Measurements from ENCODE around the gene NCAPD3.

Gene NCAPD3

DNA sequence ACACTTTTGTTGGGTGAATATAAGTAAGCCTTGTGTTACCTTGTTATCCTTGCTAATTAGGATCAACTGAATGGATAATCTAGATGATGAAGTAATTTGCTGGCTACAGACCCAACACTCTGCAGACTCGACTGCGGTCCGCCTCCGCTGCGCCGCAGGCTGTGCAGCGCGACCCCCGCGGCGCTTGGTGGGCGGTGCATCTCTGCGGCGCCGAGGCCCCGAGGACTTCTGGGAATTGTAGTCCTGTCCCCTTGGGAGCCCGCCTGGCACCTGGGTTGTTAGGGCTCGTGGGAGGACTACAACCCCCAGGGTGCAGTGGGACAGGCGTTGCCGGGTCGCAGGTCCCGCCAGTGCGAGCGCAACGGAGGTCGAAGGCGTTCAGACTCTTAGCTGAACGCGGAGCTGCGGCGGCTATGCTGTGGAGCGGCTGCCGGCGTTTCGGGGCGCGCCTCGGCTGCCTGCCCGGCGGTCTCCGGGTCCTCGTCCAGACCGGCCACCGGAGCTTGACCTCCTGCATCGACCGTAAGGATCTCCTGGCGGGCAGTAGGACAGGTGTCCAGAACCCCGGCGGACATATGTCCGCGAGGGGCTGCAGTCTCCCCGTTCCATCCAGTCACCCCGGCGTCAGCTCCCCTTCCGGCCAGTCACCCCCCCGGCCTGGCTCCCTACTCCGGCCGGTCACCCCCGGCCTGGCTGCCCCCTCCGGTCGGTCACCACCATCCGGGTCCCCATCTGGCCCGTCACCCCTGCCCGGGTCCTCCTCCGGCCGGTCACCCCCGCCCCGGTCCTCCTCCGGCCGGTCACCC lies 29.6 kb upstream of the NCAPD3 start, which contains the start of the genes ACAD8 and THYN1:
TSS of gene ACAD8 (plus strand) at position 381 of the 806 bp plus-strand sequence. CDS start at position 414, 33 bp downstream.
TSS of gene THYN1 (minus strand) at position 165 of the 806 bp plus-strand sequence. CDS start 470 bp downstream, outside the sequence.
- peak; percentile 98 for DNase-seq

DNA sequence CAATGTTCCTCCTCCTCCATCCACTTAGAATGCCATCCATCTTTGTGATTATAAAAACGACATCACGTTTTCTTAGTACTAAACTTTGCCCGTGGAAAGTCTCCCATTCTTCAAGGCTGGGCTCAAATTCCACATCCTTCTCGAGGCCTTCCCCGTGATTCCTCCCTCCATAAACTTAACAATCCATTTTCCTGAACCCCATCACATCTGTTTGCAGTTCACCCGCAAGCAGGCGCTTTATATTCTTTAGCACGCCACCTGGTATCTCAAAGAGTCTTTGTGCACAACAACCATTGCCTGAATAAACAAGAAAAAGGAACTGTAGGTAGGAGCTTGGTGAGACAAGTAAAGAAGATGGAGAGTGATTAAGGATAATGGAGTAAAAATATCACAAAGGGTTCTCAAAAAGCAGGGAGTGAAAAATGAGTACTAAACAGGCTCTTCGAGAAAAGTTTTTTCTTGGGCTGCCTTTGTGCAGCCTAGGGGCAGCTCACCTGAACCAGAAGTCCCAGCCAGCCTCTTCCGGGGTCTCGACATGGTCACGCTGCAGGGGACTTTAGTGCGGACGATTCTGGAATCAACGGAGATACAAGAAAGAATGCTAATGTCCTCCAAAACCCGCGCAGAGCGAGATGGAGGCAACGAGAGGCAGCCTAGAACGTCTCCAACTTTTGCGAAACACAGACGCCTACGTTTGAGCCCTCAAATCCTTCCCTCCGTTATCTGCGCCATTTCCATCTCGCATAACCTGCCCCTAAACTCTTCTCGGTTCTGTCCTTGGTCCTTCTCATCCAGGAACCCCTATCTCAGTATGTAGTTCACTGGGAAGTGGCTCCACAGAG lies 28.8 kb upstream of the NCAPD3 start:
- no peak for DNase-seq

GRCh38 chr11:134250675-134251074 lies 26.9 kb upstream of the NCAPD3 start:
- DNase-seq: no peak

DNA sequence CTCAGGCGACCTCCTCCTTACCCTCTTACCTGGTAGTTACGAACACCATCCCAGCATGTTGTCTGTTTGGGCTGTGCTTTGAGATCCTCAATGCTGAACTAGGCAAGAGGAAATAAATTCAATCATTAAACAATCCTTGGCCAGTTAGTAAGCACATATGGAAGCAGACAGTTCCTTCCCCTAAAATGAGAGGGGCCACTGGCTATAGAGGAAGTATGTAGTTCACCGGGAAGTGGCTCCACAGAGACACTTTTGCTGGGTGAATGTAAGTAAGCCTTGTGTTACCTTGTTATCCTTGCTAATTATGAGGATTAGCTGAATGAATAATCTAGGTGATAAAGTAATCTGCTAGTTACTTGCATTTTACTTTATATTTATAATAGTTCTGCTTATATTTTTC lies 26.5 kb upstream of the NCAPD3 start:
- DNase-seq: no peak

DNA sequence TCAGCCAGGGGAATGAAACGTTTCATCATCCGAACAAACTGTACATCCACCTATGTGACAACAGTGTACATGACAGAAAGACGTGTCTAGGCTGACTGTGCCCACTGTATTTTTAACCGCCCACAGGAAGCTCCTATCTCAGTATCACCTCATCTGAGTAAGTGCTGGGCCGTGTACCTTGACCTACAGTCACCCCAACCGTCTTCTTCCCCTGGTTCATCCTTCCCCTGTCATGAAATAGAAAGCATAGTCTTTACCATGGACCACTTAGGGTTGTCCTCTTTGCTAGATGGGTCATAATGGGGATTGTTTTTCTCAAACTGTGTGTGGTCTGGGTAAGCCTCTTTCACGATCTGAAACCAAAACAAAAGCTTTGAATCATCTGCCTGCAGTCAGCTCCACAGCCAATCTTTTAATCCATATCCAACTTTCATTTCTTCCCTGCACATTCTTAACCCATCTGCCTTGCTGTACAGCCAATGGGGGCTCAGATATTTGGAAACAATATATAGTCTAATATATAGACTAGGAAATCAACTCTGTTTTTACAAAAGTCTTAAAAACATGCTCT lies 25.2 kb upstream of the NCAPD3 start:
- DNase-seq: no peak

- DNase-seq: no peak
Observed at GRCh38 chr11:134246678-134247077, 22.9 kb upstream of the NCAPD3 start.

DNA sequence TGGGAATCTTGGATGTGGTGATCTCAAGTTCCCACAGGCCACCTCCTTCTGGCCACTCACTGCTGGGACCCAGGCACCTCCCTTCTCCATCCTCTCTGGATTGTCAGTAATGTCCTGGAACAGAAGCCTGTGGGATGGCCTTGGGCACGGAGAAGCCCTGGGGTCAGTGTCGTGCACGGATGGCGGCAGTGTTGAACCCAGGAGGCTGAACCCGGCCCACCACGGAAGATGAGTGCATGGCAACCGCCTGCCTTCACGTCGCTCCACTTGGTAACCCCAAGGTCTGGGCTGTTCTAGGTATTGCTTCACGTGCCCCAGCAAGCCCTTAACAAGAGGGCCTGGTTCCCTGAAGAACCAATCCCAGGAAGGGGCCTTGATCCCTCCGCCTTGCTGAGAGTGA lies 22.3 kb upstream of the NCAPD3 start:
- no peak for DNase-seq

- no peak for DNase-seq
Observed at GRCh38 chr11:134245434-134245833, 21.7 kb upstream of the NCAPD3 start.

DNA sequence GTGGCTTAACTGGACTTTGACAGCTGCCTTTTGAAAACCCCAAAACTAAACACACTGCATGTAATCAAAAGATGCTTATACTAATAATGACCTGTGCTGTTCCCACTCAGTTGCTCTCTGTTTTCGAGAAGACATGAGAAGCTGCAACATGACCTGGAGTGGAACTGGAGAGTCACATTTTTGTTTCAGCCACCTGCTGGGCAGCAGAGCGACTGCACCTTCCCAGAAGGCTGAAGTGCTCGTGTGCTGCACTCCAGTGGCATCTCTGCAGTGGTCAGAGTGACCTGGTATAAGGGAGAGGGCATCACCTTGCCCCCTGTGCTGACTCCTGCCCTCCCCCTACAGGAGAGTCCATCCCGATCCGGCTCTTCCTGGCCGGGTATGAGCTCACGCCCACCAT lies 20.8 kb upstream of the NCAPD3 start:
- no peak for DNase-seq

GRCh38 chr11:134243913-134244312 lies 20.1 kb upstream of the NCAPD3 start:
- no peak for DNase-seq

DNA sequence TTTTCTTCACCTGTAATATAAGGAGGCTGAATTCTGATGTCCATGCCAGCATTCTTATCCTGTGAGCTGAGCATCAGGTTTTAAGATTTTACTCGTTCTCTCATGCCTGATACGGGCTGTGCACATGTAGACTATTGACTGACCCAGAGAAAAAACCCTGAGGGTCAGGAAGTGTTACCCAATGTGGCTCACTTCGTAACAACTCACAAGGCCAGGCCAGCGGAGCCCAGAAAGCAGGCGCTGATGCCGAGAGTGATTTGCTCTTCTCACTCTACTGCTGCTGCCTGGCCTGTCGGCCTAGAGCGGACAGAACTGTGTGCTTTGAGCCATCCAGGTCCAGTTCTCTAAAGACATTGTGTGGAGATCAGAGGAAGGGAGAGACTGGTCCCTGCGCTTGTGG lies 18.6 kb upstream of the NCAPD3 start:
- DNase-seq: no peak

DNA sequence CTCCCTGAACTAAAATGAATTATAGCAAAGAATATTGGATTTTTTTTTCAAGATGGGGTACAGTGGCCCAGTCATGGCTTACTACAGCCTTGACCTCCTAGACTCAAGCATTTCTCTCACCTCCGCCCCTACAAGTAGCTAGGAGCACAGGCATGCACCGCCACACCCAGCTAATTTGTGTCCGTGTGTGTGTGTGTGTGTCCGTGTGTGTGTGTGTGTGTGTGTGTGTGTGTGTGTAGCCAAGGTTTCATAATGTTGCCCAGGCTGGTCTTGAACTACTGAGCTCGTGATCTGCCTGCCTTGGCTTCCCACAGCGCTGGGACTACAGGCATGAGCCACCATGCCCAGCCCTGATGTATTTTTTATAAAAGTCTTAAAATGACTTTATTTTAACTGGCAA lies 16.8 kb upstream of the NCAPD3 start:
- no peak for DNase-seq

GRCh38 chr11:134238956-134239355 lies 15.2 kb upstream of the NCAPD3 start:
- no peak for DNase-seq

DNA sequence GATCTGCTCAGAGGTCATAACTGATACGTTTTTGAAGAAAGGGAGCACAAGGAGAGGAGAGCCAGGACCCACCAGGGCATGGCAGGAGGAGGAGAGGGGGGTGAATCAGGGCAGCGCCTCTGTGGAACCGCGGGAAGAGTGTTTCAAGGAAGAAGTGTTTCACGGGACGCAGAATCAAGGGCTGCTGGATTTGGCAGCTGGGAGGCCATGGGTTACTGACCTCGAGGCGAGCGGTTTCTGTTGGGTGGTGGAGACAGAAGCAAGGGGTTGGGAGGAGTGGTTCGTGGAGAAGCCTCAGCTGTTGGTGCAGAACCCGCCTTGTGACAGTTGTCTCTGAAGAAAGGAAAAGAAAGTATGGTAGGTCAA lies 13.8 kb upstream of the NCAPD3 start:
- no peak for DNase-seq

DNA sequence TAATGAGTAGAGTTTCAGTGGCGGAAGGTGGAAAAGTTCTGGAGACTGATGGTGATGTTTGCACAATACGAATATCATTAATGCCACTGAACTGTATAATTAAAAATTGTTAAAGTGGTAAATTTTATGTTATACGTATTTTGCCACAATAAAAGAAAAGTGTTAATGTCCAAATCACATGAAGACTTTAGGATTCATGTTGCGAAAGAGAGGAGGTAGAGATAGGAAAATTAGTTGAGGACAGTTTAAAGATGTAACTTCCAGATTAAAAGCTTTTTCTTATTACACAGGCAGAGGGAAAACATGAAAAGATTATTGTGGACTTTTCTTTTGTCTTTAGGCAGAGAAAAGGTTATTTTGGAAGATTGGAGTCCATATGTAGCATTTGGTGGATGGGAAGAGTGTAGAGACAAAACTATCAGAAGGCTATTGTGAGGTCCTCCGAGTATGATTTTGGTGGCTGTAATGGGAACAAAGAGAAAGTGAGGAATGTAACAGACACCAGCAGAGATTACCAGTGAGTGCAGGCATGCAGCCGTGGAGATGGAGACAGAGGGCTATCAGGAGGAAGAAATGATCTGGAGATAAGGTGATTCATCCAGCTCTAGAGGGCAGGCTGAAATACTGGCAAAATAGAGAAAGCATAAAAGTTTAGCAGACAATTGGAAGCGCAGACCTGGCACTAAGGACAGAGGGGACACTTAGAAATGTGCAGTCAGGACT lies 13.2 kb upstream of the NCAPD3 start:
- no peak for DNase-seq

- DNase-seq: no peak
Observed at GRCh38 chr11:134235399-134235798, 11.6 kb upstream of the NCAPD3 start.

GRCh38 chr11:134233729-134234179 lies 10.0 kb upstream of the NCAPD3 start:
- no peak for DNase-seq

DNA sequence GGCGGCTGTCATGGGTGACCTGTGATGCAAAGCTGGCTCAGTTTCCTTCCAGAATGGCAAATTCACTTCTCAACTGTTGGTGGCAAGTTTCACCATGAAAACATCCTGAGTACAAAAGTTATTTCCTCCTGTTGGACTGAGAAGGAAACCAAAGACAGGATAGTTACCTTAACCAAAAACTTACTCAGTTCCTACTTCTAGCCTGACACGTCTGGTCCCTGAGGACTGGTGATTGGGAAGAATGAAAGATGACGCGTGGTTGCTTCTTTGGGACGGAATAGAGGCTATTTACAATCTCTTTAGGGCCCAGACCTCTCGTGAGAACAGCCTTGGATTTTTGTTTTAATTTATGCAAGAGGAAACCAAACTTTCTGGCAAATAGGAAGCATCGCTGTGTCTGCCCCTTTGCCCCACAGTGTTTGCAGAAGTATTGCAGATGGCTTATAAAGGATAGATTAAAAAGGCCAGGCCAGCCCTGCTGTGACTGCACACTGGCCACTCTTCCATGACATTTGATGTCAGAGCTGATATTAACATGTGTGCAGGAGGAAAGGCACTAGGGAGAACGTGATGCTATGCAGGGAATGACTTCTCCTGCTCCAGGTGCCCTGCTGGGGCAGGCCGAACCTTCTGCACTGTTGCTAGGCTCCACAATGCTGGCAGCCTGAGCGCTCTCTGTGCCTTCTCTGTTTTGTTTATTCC lies 8.3 kb upstream of the NCAPD3 start:
- no peak for DNase-seq

- DNase-seq: no peak
Observed at GRCh38 chr11:134230339-134230738, 6.6 kb upstream of the NCAPD3 start.

- DNase-seq: no peak
Observed at GRCh38 chr11:134229126-134229790, 5.5 kb upstream of the NCAPD3 start.

GRCh38 chr11:134228625-134229024 lies 4.9 kb upstream of the NCAPD3 start:
- DNase-seq: no peak

All from NCI-H1092 (cell line).